Heart left ventricle (tissue), 13 donors: ENCODE results near the gene SIT1.

ENCODE experiments used
- CTCF ChIP-seq, 12 donors: fragments of 200-600 bp; sonication (generic) in 4 of 12; IDR thresholded peaks; one replicate each; pipeline versions ENCODE4 v1.5.0 to v1.8.0; 2018 to 2022; ENCODE audit warnings: antibody characterized with exemption in 12 of 12, mild to moderate bottlenecking in 5 of 12
- POLR2A ChIP-seq, 2 donors: fragments of 450-650 bp; IDR thresholded peaks; one replicate each; pipeline ENCODE4 v1.6.1; 2017; ENCODE audit warnings: antibody characterized with exemption in 2 of 2, mild to moderate bottlenecking in 2 of 2, moderate library complexity in 2 of 2
- donor health status: ischemic (EF 13 %, LVEDD 7.1; RV severe dilation, severe dysfunction).
- donor health status: DM: no; HTN: yes; CAD: no.
- donor health status: DM: no; HTN: no; CAD: no.
- donor health status: ischemic (EF 25% LVEDD 6.9; RV normal size, moderate dysfunction).
- donor health status: ischemic (EF 25% LVEDD 5.7; RV mildly dilated, moderate dysfunction).
- donor health status: ischemic (EF 35%, LVEDD 5.7; RV mildly dilated, moderate dysfunction).
- donor health status: nonischemic (EF 11% LVEDD 7.7; RV severe dilation, severe dysfunction).
- donor health status: DM: yes; HTN: yes; CAD: no.
- donor health status: PGD.
- donor health status: ischemic (EF 29% LVEDD 5.4; RV normal size, mild dysfunction).
- donor health status: nonischemic (EF 23%, LVEDD 6.1; RV moderate dilation, normal function).

GRCh38 chr9:35646153-35646532 is 4.6 kb downstream of the SIT1 start:
- no peak for TF ChIP-seq CTCF (IDR thresholded peaks at IDR 0.05)
- TF ChIP-seq POLR2A (IDR thresholded peaks at IDR 0.05): no peak
